ENCODE results near the gene HACD4.

DNA sequence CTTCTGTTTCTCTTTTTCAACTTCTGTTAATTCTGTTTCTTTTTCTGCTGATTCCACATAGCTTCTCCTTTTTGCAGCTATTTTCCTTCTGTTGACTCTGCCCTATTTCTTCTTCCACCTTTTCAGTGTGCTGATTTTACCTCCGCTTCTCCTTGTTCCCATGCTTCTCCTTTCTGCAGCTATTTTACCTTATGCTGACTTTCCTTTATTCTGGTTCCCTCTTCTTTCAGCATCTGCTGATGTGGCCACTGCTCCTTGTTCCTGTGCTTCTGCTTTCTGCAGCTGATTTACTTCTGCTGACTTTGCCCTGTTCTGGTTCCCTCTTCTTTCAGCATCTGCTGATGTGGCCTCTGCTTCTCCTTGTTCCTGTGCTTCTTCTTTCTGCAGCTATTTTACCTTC, 58.8 kb downstream of the HACD4 start:
- TF ChIP-seq POLR2A (IDR thresholded peaks at IDR 0.05; ENCODE audit: low read depth, low read length) (no peak), POLR2AphosphoS5 (IDR thresholded peaks at IDR 0.05; ENCODE audit: insufficient read depth, low read depth, low read length) (no peak), FOS (IDR thresholded peaks at IDR 0.05; ENCODE audit: borderline replicate concordance, insufficient read depth, low read length) (no peak), MYC (IDR thresholded peaks at IDR 0.05; ENCODE audit: low read depth, low read length) (no peak), EZH2 (IDR thresholded peaks at IDR 0.05; ENCODE audit: borderline replicate concordance, low read depth, low read length, severe bottlenecking) (no peak), JUN (IDR thresholded peaks at IDR 0.05; ENCODE audit: borderline replicate concordance, insufficient read depth, insufficient read length, low read depth) (no peak), GATA2 (IDR thresholded peaks at IDR 0.05; ENCODE audit: insufficient read depth, insufficient read length, low read depth, low read length) (no peak)
- TF ChIP-seq, protein P1, sequence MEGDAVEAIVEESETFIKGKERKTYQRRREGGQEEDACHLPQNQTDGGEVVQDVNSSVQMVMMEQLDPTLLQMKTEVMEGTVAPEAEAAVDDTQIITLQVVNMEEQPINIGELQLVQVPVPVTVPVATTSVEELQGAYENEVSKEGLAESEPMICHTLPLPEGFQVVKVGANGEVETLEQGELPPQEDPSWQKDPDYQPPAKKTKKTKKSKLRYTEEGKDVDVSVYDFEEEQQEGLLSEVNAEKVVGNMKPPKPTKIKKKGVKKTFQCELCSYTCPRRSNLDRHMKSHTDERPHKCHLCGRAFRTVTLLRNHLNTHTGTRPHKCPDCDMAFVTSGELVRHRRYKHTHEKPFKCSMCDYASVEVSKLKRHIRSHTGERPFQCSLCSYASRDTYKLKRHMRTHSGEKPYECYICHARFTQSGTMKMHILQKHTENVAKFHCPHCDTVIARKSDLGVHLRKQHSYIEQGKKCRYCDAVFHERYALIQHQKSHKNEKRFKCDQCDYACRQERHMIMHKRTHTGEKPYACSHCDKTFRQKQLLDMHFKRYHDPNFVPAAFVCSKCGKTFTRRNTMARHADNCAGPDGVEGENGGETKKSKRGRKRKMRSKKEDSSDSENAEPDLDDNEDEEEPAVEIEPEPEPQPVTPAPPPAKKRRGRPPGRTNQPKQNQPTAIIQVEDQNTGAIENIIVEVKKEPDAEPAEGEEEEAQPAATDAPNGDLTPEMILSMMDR (IDR thresholded peaks at IDR 0.05; ENCODE audit: extremely low read depth in 1 of 2, insufficient read depth in 1 of 2, low read depth in 1 of 2, low read length in 2 of 2), result no peak
- TF ChIP-seq, protein P2, sequence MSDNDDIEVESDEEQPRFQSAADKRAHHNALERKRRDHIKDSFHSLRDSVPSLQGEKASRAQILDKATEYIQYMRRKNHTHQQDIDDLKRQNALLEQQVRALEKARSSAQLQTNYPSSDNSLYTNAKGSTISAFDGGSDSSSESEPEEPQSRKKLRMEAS (IDR thresholded peaks at IDR 0.05; ENCODE audit: insufficient read depth, insufficient read length), result no peak
